ENCODE results near the gene PALLD. TPM values are rescaled to one million over a fixed set of nuclear protein-coding genes. Genes with fewer than 3 reads are reported as not detected.

PALLD gene
- polyA plus RNA-seq, 1 donor (not counting 4 experiments of a cell fraction or from before 2014, with no cell fraction given): 136 TPM

- Histone ChIP-seq H3K79me2 (ENCODE audit: control insufficient read depth, insufficient read depth, low read length) (no peaks in the 10 kb centered on the region), H2AFZ (ENCODE audit: control insufficient read depth, low read length) (no peak overlapping the region), H3K27me3 (ENCODE audit: control insufficient read depth, extremely low read depth, insufficient read depth, low read length) (no peaks in the 10 kb centered on the region), H3K4me1 (ENCODE audit: control insufficient read depth, extremely low read depth, insufficient read depth, low read length) (peaks cover 24% of the 10 kb centered on the region), H3K9me1 (ENCODE audit: control insufficient read depth, extremely low read depth, insufficient read depth, low read length) (no peaks in the 10 kb centered on the region), H4K20me1 (ENCODE audit: control insufficient read depth, extremely low read depth, insufficient read depth, low read length) (no peaks in the 10 kb centered on the region), H3K27ac (ENCODE audit: control insufficient read depth, insufficient read depth, low read length) (no peak overlapping the region), H3K9ac (ENCODE audit: control insufficient read depth, extremely low read depth, insufficient read depth, low read length) (no peak overlapping the region), H3K4me2 (ENCODE audit: control insufficient read depth, extremely low read depth, insufficient read depth, low read depth, low read length) (no peak overlapping the region), H3K4me3 (ENCODE audit: control insufficient read depth in 2 of 3, extremely low read depth in 1 of 3, insufficient read depth in 2 of 3, low read depth in 1 of 3, low read length in 3 of 3) (no peak overlapping the region), H3K36me3 (ENCODE audit: control insufficient read depth in 2 of 2, extremely low read depth in 1 of 2, insufficient read depth in 2 of 2, low read length in 2 of 2) (no peaks in the 10 kb centered on the region), H3K9me3 (ENCODE audit: control insufficient read depth, low read depth, low read length) (no peaks in the 10 kb centered on the region)
- DNase-seq (ENCODE audit: low read depth, low spot score) (no peak), FAIRE-seq (no peak)
- dilution Hi-C loops (cut with MboI; ENCODE audit: extremely low pct_ligation_motif_present, low sequenced_read_pairs): no loop called here
- TF ChIP-seq CTCF (optimal IDR thresholded peaks at IDR 0.05 in 1 of 3, IDR thresholded peaks at IDR 0.05 in 1 of 3, conservative IDR thresholded peaks at IDR 0.05 in 1 of 3; ENCODE audit: extremely low read depth in 1 of 3, insufficient read depth in 2 of 3, low read length in 3 of 3): no peak
- TF ChIP-seq EZH2 (IDR thresholded peaks at IDR 0.05; ENCODE audit: low read length): no peak
Observed at GRCh38 chr4:168651374-168651773, 154.5 kb downstream of the PALLD start.

- TF ChIP-seq CTCF (optimal IDR thresholded peaks at IDR 0.05 in 1 of 3, IDR thresholded peaks at IDR 0.05 in 1 of 3, conservative IDR thresholded peaks at IDR 0.05 in 1 of 3; ENCODE audit: extremely low read depth in 1 of 3, insufficient read depth in 2 of 3, low read length in 3 of 3) (no peak), EZH2 (IDR thresholded peaks at IDR 0.05; ENCODE audit: low read length) (no peak)
- no peak overlapping the region for H3K9ac ChIP-seq (ENCODE audit: control insufficient read depth, extremely low read depth, insufficient read depth, low read length)
- H2AFZ ChIP-seq (ENCODE audit: control insufficient read depth, low read length): no peak overlapping the region
- no peaks in the 10 kb centered on the region for H3K9me3 ChIP-seq (ENCODE audit: control insufficient read depth, low read depth, low read length)
- no peaks in the 10 kb centered on the region for H4K20me1 ChIP-seq (ENCODE audit: control insufficient read depth, extremely low read depth, insufficient read depth, low read length)
- DNase-seq (ENCODE audit: low read depth, low spot score): no peak
- no peaks in the 10 kb centered on the region for H3K27me3 ChIP-seq (ENCODE audit: control insufficient read depth, extremely low read depth, insufficient read depth, low read length)
- peaks cover 29% of the 10 kb centered on the region for H3K4me1 ChIP-seq (ENCODE audit: control insufficient read depth, extremely low read depth, insufficient read depth, low read length)
- H3K36me3 ChIP-seq (ENCODE audit: control insufficient read depth in 2 of 2, extremely low read depth in 1 of 2, insufficient read depth in 2 of 2, low read length in 2 of 2): no peaks in the 10 kb centered on the region
- FAIRE-seq: no peak
- no peaks in the 10 kb centered on the region for H3K9me1 ChIP-seq (ENCODE audit: control insufficient read depth, extremely low read depth, insufficient read depth, low read length)
- no peaks in the 10 kb centered on the region for H3K79me2 ChIP-seq (ENCODE audit: control insufficient read depth, insufficient read depth, low read length)
- no peak overlapping the region for H3K4me3 ChIP-seq (ENCODE audit: control insufficient read depth in 2 of 3, extremely low read depth in 1 of 3, insufficient read depth in 2 of 3, low read depth in 1 of 3, low read length in 3 of 3)
- dilution Hi-C loops (cut with MboI; ENCODE audit: extremely low pct_ligation_motif_present, low sequenced_read_pairs): no loop called here
- H3K27ac ChIP-seq (ENCODE audit: control insufficient read depth, insufficient read depth, low read length): no peak overlapping the region
- no peak overlapping the region for H3K4me2 ChIP-seq (ENCODE audit: control insufficient read depth, extremely low read depth, insufficient read depth, low read depth, low read length)
Observed at GRCh38 chr4:168651864-168652263, 155.0 kb downstream of the PALLD start.

All from keratinocyte (primary cell).